ENCODE results near the gene RHOT1. TPM values are rescaled to one million over a fixed set of nuclear protein-coding genes. Genes with fewer than 3 reads are reported as not detected.
"Not testable (repeated sequence)": the region's sequence is repeated elsewhere in the genome, so short reads cannot be mapped to it uniquely, and the experiment has no call there.

Gene RHOT1
- 37.9 TPM for polyA plus RNA-seq
- long read RNA-seq, donor 1, partial matches to known transcripts, result 0 of 3 reads
- long read RNA-seq, donor 1, other reads (novel, unspliced or antisense), result 0 of 3 reads
- long read RNA-seq, donor 2, transcript RHOT1-205 (20 exons, 2,516 nt), result major isoform, 5 of 19 reads
- long read RNA-seq, donor 2, partial matches to known transcripts, result 7 of 19 reads
- long read RNA-seq, donor 2, other reads (novel, unspliced or antisense), result 0 of 19 reads
- long read RNA-seq, donor 3, result 0 reads
- long read RNA-seq, donor 4, result 0 reads
- long read RNA-seq, donor 5, result 0 reads
- long read RNA-seq, donor 6, partial matches to known transcripts, result 7 of 17 reads
- long read RNA-seq, donor 6, other reads (novel, unspliced or antisense), result 0 of 17 reads
- long read RNA-seq, donor 7, partial matches to known transcripts, result 0 of 3 reads
- long read RNA-seq, donor 7, other reads (novel, unspliced or antisense), result 0 of 3 reads
- long read RNA-seq, donor 8, partial matches to known transcripts, result 18 of 35 reads
- long read RNA-seq, donor 8, other reads (novel, unspliced or antisense), result 0 of 35 reads
- long read RNA-seq, donor 9, partial matches to known transcripts, result 0 of 11 reads
- long read RNA-seq, donor 9, other reads (novel, unspliced or antisense), result 0 of 11 reads
- long read RNA-seq, donor 10, transcript RHOT1-204 (20 exons, 2,960 nt), result major isoform, 5 of 13 reads
- long read RNA-seq, donor 10, partial matches to known transcripts, result 0 of 13 reads
- long read RNA-seq, donor 10, other reads (novel, unspliced or antisense), result 0 of 13 reads
- long read RNA-seq, donor 11, partial matches to known transcripts, result 0 of 7 reads
- long read RNA-seq, donor 11, other reads (novel, unspliced or antisense), result 0 of 7 reads

- Histone ChIP-seq H3K4me3 (ENCODE audit: low read length) (peak within 1 kb of the TSS; percentile 94), H3K4me1 (ENCODE audit: control insufficient read depth, insufficient read depth, low read length) (peaks cover 5% of the 10 kb centered on the region), H3K9me3 (ENCODE audit: control insufficient read depth, low read depth, low read length) (no peaks in the 10 kb centered on the region), H3K36me3 (ENCODE audit: control insufficient read depth, insufficient read depth, low read length) (peaks cover 2% of the 10 kb centered on the region), H3K27ac (ENCODE audit: low read length) (peak within 1 kb of the TSS; percentile 90), H3K27me3 (ENCODE audit: control insufficient read depth, insufficient read depth, low read length) (no peaks in the 10 kb centered on the region)
- no CpG with 5 or more reads among the region's 84 CpGs for WGBS (ENCODE audit: insufficient coverage, low lambda C conversion rate)
- DNase-seq, result peak; percentile 66 to 91
These were observed at the start of gene RHOT1 for GRCh38 chr17:32142038-32142856. Gene RHOT1 (plus strand): TSS chr17:32142502. CDS start chr17:32142693, 191 bp downstream.

DNA sequence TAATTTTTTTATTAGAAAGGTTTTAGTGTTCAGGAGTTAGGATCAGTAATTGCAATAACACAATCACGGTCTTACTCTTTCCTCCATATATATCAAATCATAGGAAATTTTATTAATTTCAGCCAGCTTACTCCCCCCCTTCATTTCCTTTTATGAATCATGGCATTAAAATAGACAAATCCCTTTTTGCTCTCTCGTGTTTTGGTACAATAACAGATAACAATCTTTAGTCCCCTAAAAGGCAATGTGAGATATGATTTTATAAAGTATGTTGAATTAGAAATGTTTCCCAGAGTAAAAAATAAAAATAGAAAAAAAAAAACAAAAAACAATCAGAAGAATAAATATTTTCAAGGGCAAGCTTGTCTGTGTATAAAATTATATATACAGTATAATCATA lies 42.6 kb upstream of the RHOT1 start:
- Histone ChIP-seq H3K36me3 (ENCODE audit: control insufficient read depth, insufficient read depth, low read length) (no peaks in the 10 kb centered on the region), H3K4me1 (ENCODE audit: control insufficient read depth, insufficient read depth, low read length) (no peaks in the 10 kb centered on the region), H3K9me3 (ENCODE audit: control insufficient read depth, low read depth, low read length) (no peaks in the 10 kb centered on the region), H3K4me3 (ENCODE audit: low read length) (no peak overlapping the region), H3K27ac (ENCODE audit: low read length) (no peak overlapping the region), H3K27me3 (ENCODE audit: control insufficient read depth, insufficient read depth, low read length) (no peaks in the 10 kb centered on the region)
- no CpG with 5 or more reads among the region's 2 CpGs for WGBS (ENCODE audit: insufficient coverage, low lambda C conversion rate)
- no peak for DNase-seq

- H3K4me3 ChIP-seq (ENCODE audit: low read length); H3K4me1 ChIP-seq (ENCODE audit: control insufficient read depth, insufficient read depth, low read length); H3K27ac ChIP-seq (ENCODE audit: low read length); DNase-seq; H3K36me3 ChIP-seq (ENCODE audit: control insufficient read depth, insufficient read depth, low read length); H3K9me3 ChIP-seq (ENCODE audit: control insufficient read depth, low read depth, low read length); H3K27me3 ChIP-seq (ENCODE audit: control insufficient read depth, insufficient read depth, low read length): not testable (repeated sequence)
- 100% methylated on average over 1 of the region's 8 CpGs for WGBS (ENCODE audit: insufficient coverage, low lambda C conversion rate)
These were observed 42.0 kb upstream of the RHOT1 start for GRCh38 chr17:32100323-32100722.

- Histone ChIP-seq H3K4me1 (ENCODE audit: control insufficient read depth, insufficient read depth, low read length) (no peaks in the 10 kb centered on the region), H3K4me3 (ENCODE audit: low read length) (no peak overlapping the region), H3K27me3 (ENCODE audit: control insufficient read depth, insufficient read depth, low read length) (no peaks in the 10 kb centered on the region), H3K9me3 (ENCODE audit: control insufficient read depth, low read depth, low read length) (no peaks in the 10 kb centered on the region), H3K27ac (ENCODE audit: low read length) (no peak overlapping the region), H3K36me3 (ENCODE audit: control insufficient read depth, insufficient read depth, low read length) (no peaks in the 10 kb centered on the region)
- WGBS (ENCODE audit: insufficient coverage, low lambda C conversion rate), result no CpG with 5 or more reads among the region's 8 CpGs
- no peak for DNase-seq
These were observed 41.2 kb upstream of the RHOT1 start for GRCh38 chr17:32100971-32101631.

GRCh38 chr17:32102172-32102571 lies 40.1 kb upstream of the RHOT1 start:
- no peak for DNase-seq
- H3K4me1 ChIP-seq (ENCODE audit: control insufficient read depth, insufficient read depth, low read length), result no peaks in the 10 kb centered on the region
- no CpG with 5 or more reads among the region's 5 CpGs for WGBS (ENCODE audit: insufficient coverage, low lambda C conversion rate)
- no peak overlapping the region for H3K4me3 ChIP-seq (ENCODE audit: low read length)
- no peaks in the 10 kb centered on the region for H3K27me3 ChIP-seq (ENCODE audit: control insufficient read depth, insufficient read depth, low read length)
- H3K36me3 ChIP-seq (ENCODE audit: control insufficient read depth, insufficient read depth, low read length), result no peaks in the 10 kb centered on the region
- H3K9me3 ChIP-seq (ENCODE audit: control insufficient read depth, low read depth, low read length), result no peaks in the 10 kb centered on the region
- no peak overlapping the region for H3K27ac ChIP-seq (ENCODE audit: low read length)

GRCh38 chr17:32102646-32103186 lies 39.6 kb upstream of the RHOT1 start:
- Histone ChIP-seq H3K9me3 (ENCODE audit: control insufficient read depth, low read depth, low read length) (no peaks in the 10 kb centered on the region), H3K36me3 (ENCODE audit: control insufficient read depth, insufficient read depth, low read length) (no peaks in the 10 kb centered on the region)
- 83% methylated on average over 1 of the region's 5 CpGs for WGBS (ENCODE audit: insufficient coverage, low lambda C conversion rate)

GRCh38 chr17:32103476-32104113 lies 38.7 kb upstream of the RHOT1 start:
- DNase-seq, result no peak

More at GRCh38 chr17:32102646-32103186, 39.6 kb upstream of the RHOT1 start:
- Histone ChIP-seq H3K27ac (ENCODE audit: low read length) (no peak overlapping the region), H3K4me3 (ENCODE audit: low read length) (no peak overlapping the region), H3K27me3 (ENCODE audit: control insufficient read depth, insufficient read depth, low read length) (no peaks in the 10 kb centered on the region), H3K4me1 (ENCODE audit: control insufficient read depth, insufficient read depth, low read length) (no peaks in the 10 kb centered on the region)
- DNase-seq, result no peak

GRCh38 chr17:32104158-32104557 lies 38.1 kb upstream of the RHOT1 start:
- no peak overlapping the region for H3K4me3 ChIP-seq (ENCODE audit: low read length)
- no peaks in the 10 kb centered on the region for H3K27me3 ChIP-seq (ENCODE audit: control insufficient read depth, insufficient read depth, low read length)
- no peak for DNase-seq
- no peaks in the 10 kb centered on the region for H3K36me3 ChIP-seq (ENCODE audit: control insufficient read depth, insufficient read depth, low read length)
- WGBS (ENCODE audit: insufficient coverage, low lambda C conversion rate), result no CpG with 5 or more reads among the region's 3 CpGs
- no peaks in the 10 kb centered on the region for H3K9me3 ChIP-seq (ENCODE audit: control insufficient read depth, low read depth, low read length)
- H3K4me1 ChIP-seq (ENCODE audit: control insufficient read depth, insufficient read depth, low read length), result no peaks in the 10 kb centered on the region
- H3K27ac ChIP-seq (ENCODE audit: low read length), result no peak overlapping the region

More at GRCh38 chr17:32103476-32104113, 38.7 kb upstream of the RHOT1 start:
- Histone ChIP-seq H3K4me1 (ENCODE audit: control insufficient read depth, insufficient read depth, low read length) (no peaks in the 10 kb centered on the region), H3K27ac (ENCODE audit: low read length) (no peak overlapping the region), H3K36me3 (ENCODE audit: control insufficient read depth, insufficient read depth, low read length) (no peaks in the 10 kb centered on the region), H3K27me3 (ENCODE audit: control insufficient read depth, insufficient read depth, low read length) (no peaks in the 10 kb centered on the region), H3K4me3 (ENCODE audit: low read length) (no peak overlapping the region), H3K9me3 (ENCODE audit: control insufficient read depth, low read depth, low read length) (no peaks in the 10 kb centered on the region)
- WGBS (ENCODE audit: insufficient coverage, low lambda C conversion rate), result no CpG with 5 or more reads among the region's 7 CpGs

DNA sequence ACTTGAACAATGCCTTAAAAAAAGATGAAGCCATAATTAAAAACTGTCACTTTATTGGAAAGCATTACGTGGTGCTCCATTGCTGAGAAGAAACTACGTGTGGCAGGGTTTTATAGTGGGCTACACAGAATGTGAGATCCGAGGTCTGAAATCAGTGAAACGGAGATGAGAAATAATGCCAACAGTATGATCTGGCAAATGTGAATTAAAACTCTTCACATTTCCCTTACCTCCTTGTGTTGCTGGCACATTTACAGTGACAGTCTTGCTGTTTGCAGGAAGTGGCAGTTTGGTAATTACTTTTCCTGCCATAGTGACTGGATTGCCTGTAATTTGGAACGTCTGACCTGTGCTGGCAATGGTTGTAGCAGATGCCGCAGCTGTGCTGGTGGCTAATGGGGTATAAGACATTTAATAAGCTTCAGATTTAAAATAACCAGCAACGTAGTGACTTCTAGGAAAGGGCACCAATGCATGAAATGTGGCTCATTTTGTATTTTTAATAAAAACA lies 35.8 kb upstream of the RHOT1 start:
- not testable (repeated sequence) for H3K27ac ChIP-seq (ENCODE audit: low read length); H3K36me3 ChIP-seq (ENCODE audit: control insufficient read depth, insufficient read depth, low read length); H3K9me3 ChIP-seq (ENCODE audit: control insufficient read depth, low read depth, low read length); DNase-seq; H3K4me3 ChIP-seq (ENCODE audit: low read length); H3K4me1 ChIP-seq (ENCODE audit: control insufficient read depth, insufficient read depth, low read length); H3K27me3 ChIP-seq (ENCODE audit: control insufficient read depth, insufficient read depth, low read length)
- WGBS (ENCODE audit: insufficient coverage, low lambda C conversion rate), result 93% methylated on average over 3 of the region's 7 CpGs
